Nephron progenitor cell (in vitro differentiated cells): ENCODE results near the gene DNAI4.

Source experiments
- DNase-seq: peaks from one replicate; pipeline ENCODE4 v3.0.0; 2021
- H3K27ac Mint-ChIP-seq: 2 replicates; pipeline ENCODE4 v1.8.0; 2021; ENCODE audit warnings: mild to moderate bottlenecking, moderate library complexity, mixed read lengths
- H3K27me3 Mint-ChIP-seq: 2 replicates; pipeline ENCODE4 v1.8.0; 2021; ENCODE audit warnings: mild to moderate bottlenecking, low read depth, mixed read lengths; ENCODE audit not compliant: poor library complexity
- H3K36me3 Mint-ChIP-seq: 2 replicates; pipeline ENCODE4 v1.8.0; 2021; ENCODE audit warnings: low read depth, mixed read lengths
- H3K4me1 Mint-ChIP-seq: 2 replicates; pipeline ENCODE4 v1.8.0; 2021; ENCODE audit warnings: mixed read lengths
- H3K4me3 Mint-ChIP-seq: 2 replicates; pipeline ENCODE4 v1.8.0; 2021; ENCODE audit warnings: mild to moderate bottlenecking, moderate library complexity, mixed read lengths
- H3K9me3 Mint-ChIP-seq: 2 replicates; pipeline ENCODE4 v1.8.0; 2021; ENCODE audit warnings: mild to moderate bottlenecking, moderate library complexity, mixed read lengths
- TF ChIP-seq, protein P1 (sequence below): fragments of 200-600 bp; sonication (generic); IDR thresholded peaks from 2 replicates; pipeline ENCODE4 v1.5.0; 2021; ENCODE audit warnings: antibody characterized with exemption

The DNAI4 gene

DNA sequence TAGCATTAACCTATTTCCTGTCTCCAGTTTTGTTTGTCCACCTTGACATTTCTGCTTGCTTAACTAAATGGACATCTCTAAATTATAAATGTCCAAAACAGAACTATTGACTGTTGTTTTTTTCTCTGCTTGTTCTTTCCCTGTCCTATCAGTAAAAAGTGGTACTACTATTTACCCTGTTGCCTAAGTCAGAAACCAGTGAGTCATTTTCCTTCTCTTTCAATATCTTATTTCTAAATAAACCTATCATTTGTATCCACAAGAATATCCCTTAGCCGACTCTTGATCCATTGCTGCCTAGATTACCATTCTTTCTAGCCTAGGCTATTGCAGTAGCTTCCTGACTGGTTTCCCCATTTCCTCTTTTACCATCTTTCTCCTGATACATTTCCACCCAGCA lies 22.6 kb upstream of the DNAI4 start:
- Mint-ChIP-seq H3K9me3 (no peaks in the 10 kb centered on the region), H3K36me3 (peaks cover 35% of the 10 kb centered on the region), H3K4me1 (no peaks in the 10 kb centered on the region), H3K27me3 (no peaks in the 10 kb centered on the region), H3K4me3 (no peak overlapping the region), H3K27ac (no peak overlapping the region)
- TF ChIP-seq, protein P1, sequence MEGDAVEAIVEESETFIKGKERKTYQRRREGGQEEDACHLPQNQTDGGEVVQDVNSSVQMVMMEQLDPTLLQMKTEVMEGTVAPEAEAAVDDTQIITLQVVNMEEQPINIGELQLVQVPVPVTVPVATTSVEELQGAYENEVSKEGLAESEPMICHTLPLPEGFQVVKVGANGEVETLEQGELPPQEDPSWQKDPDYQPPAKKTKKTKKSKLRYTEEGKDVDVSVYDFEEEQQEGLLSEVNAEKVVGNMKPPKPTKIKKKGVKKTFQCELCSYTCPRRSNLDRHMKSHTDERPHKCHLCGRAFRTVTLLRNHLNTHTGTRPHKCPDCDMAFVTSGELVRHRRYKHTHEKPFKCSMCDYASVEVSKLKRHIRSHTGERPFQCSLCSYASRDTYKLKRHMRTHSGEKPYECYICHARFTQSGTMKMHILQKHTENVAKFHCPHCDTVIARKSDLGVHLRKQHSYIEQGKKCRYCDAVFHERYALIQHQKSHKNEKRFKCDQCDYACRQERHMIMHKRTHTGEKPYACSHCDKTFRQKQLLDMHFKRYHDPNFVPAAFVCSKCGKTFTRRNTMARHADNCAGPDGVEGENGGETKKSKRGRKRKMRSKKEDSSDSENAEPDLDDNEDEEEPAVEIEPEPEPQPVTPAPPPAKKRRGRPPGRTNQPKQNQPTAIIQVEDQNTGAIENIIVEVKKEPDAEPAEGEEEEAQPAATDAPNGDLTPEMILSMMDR = no peak
- no peak for DNase-seq

DNA sequence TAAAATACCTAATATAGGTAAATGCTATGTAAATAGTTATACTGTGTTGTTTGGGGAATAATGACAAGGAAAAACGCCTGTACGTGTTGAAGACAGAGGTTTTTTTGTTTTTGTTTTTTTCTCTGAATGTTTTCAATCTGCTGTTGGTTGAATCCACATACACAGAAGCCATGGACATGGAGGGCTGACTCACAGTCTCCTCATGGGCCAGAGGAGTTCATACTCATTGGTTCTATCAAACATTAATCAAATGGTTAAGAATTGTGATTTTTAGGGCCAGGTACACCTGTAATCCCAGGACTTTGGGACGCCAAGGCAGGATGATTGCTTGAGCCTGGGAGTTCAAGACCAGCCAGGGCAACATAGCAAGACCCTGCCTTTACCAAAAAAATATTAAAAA lies 20.7 kb upstream of the DNAI4 start:
- Mint-ChIP-seq H3K4me1 (no peaks in the 10 kb centered on the region), H3K4me3 (no peak overlapping the region), H3K27me3 (no peaks in the 10 kb centered on the region), H3K36me3 (peaks cover 30% of the 10 kb centered on the region), H3K27ac (no peak overlapping the region), H3K9me3 (no peaks in the 10 kb centered on the region)
- TF ChIP-seq, protein P1 = no peak
- no peak for DNase-seq

DNA sequence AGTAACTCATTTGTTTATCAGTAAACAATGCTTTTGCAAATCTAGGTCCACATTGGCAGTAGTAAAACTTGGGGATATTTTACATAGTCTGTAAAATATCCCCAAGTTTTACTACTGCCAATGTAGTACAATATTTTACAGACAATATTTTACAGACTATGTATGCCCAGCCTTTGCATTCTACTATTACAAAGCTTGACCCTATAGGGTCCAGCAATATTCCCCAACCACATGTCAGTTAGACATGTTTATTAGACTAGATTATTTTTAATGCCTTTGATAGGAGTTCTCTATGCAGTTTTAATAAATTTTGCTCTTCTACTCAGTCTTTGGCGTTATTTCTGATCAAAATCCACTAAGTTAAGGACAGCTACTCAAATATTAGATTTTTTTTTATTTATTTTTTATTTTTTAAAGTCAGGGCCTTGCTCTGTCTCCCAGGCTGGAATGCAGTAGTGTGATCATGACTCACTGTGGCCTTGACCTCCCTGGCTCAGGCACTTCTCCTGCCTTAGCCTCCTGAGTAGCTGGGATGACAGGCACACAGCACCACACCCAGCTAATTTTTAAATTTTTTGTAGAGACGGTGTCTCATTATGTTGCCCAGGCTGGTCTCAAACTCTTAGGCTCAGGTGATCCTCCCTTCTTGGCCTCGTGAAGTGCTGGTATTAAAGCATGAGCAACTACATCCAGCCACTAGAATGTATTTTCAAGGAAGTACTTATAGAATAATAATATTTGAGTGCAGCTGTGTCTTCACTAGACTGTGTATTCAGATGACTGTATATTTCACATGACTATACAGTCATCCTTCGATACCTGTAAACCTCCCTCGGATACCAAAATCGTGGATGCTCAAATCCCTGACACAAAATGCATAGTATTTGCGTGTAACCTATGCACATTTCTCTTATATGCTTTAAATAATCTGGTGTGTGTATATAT lies 19.9 kb upstream of the DNAI4 start:
- no peaks in the 10 kb centered on the region for H3K9me3 Mint-ChIP-seq
- no peak for DNase-seq
- H3K4me1 Mint-ChIP-seq = no peaks in the 10 kb centered on the region
- TF ChIP-seq, protein P1 = no peak
- no peak overlapping the region for H3K4me3 Mint-ChIP-seq
- H3K27ac Mint-ChIP-seq = no peak overlapping the region
- peaks cover 30% of the 10 kb centered on the region for H3K36me3 Mint-ChIP-seq
- H3K27me3 Mint-ChIP-seq = no peaks in the 10 kb centered on the region

DNA sequence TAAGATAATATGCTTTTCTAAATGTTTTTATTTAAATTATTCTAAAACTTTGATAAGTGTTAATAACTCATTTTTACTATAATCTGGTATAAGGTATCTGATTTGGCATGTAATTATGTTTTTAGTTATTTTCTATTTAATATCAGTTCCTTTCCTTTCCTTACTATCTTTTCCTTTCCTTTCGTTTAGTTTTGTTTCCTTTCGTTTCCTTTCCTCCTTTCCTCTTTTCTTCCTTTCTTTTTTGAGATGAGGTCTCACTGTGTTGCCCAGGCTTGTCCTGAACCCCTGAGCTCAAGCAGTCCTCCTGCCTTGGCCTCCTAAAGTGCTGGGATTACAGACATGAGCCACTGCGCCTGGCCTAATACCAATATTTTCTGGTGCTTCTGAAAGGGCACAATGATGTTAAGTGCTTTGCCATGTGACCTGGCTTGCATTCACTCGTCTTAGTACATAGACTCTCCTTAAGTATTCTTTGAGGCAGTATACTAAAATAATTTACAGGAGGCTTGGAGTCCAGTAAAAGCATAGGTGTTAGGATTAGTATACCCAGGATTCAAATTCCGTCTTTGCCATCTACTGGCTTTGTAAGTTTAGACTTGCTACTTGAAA lies 18.8 kb upstream of the DNAI4 start:
- Mint-ChIP-seq H3K27ac (peak overlapping the region; percentile 60), H3K4me3 (no peak overlapping the region), H3K9me3 (no peaks in the 10 kb centered on the region), H3K4me1 (no peaks in the 10 kb centered on the region), H3K36me3 (peaks cover 26% of the 10 kb centered on the region), H3K27me3 (no peaks in the 10 kb centered on the region)
- TF ChIP-seq, protein P1 = no peak
- DNase-seq = no peak

DNA sequence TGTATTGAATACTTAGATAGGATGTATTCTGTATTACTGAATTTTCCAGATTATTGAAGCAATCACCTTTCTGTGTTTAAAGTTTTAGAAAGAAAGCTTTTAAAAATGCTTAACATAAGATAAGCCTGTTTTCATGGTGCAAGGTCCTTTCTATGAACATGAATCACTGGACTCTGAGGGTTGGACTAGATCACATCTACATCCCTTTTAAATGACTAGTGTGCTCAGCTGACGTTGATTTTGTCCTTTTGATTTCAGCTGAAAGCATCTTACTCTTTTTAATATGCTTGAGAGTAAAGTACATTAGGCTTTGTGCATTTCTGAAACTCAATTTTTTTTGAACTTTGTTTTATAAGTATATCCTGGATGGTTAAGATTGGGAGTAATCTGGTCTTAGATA lies 16.3 kb upstream of the DNAI4 start:
- H3K36me3 Mint-ChIP-seq = peaks cover 12% of the 10 kb centered on the region
- TF ChIP-seq, protein P1 = no peak
- H3K4me3 Mint-ChIP-seq = no peak overlapping the region
- no peak overlapping the region for H3K27ac Mint-ChIP-seq
- DNase-seq = no peak
- H3K9me3 Mint-ChIP-seq = no peaks in the 10 kb centered on the region
- H3K27me3 Mint-ChIP-seq = no peaks in the 10 kb centered on the region
- no peaks in the 10 kb centered on the region for H3K4me1 Mint-ChIP-seq
